ENCODE data around the gene SH3BP4. TPM values are rescaled to one million over a fixed set of nuclear protein-coding genes. Genes with fewer than 3 reads are reported as not detected.

Gene SH3BP4
- total and polyA plus RNA-seq, 2 experiments from 2014 or later = 59.3 to 100 TPM

- Histone ChIP-seq H3K36me3 (ENCODE audit: low read depth) (peaks cover 32% of the 10 kb centered on the region; the same call in 1 of the 2 replicates), H2AFZ (no peak overlapping the region), H3K9me2 (ENCODE audit: insufficient read depth) (no peaks in the 10 kb centered on the region), H3K4me3 (no peak overlapping the region), H3K27ac (no peak overlapping the region; the same call in 1 of the 2 replicates), H4K20me1 (ENCODE audit: insufficient read depth) (no peaks in the 10 kb centered on the region), H3K4me1 (ENCODE audit: insufficient read depth) (peaks cover 34% of the 10 kb centered on the region), H3F3A (ENCODE audit: insufficient read depth) (peaks cover 29% of the 10 kb centered on the region), H3K9me3 (ENCODE audit: low read depth) (no peaks in the 10 kb centered on the region), H3K4me2 (ENCODE audit: unreplicated experiment) (no peak overlapping the region), H3K79me2 (ENCODE audit: insufficient read depth) (peaks cover 97% of the 10 kb centered on the region), H3K9ac (no peak overlapping the region), H3K27me3 (replicated peaks; ENCODE audit: insufficient read depth) (no peaks in the 10 kb centered on the region)
- peak; percentile 29 for DNase-seq
- TF ChIP-seq EZH2phosphoT487 (IDR thresholded peaks at IDR 0.05; ENCODE audit: insufficient read depth, low read depth) = no peak
- TF ChIP-seq EZH2 (IDR thresholded peaks at IDR 0.05; ENCODE audit: insufficient read depth, poor library complexity, severe bottlenecking) = no peak
- WGBS, 2 experiments (ENCODE audit: low coverage in 1 of 2, low lambda C conversion rate in 2 of 2, missing lambda C conversion rate in 2 of 2) = 48% methylated on average over 7 of the region's 7 CpGs
- in situ Hi-C loops (cut with MboI) = no loop called here
These were observed 96.7 kb downstream of the SH3BP4 start for GRCh38 chr2:235048549-235048948.

DNA sequence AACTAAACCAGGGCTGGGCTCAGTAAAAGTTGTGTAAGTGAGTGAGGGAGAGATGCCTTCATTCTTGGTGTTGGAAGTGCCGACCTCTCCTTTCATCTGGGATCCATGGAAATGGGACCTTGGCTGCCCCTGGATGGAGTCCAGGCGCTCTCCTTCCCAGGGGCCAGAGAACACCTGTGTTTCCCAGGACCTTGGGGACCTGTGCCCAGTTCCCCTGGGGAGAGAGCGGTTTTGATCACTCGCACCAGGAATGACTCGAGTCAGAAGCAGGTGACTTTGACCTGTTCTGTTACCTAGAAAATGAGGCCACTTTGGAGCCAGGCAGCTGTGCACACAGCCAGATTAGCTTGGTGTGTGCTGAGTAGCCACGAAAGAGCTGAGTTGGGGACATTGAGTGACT lies 97.3 kb downstream of the SH3BP4 start:
- H4K20me1 ChIP-seq (ENCODE audit: insufficient read depth) = no peaks in the 10 kb centered on the region
- H3K9ac ChIP-seq = no peak overlapping the region
- H3K36me3 ChIP-seq (ENCODE audit: low read depth) = peaks cover 38% of the 10 kb centered on the region

DNA sequence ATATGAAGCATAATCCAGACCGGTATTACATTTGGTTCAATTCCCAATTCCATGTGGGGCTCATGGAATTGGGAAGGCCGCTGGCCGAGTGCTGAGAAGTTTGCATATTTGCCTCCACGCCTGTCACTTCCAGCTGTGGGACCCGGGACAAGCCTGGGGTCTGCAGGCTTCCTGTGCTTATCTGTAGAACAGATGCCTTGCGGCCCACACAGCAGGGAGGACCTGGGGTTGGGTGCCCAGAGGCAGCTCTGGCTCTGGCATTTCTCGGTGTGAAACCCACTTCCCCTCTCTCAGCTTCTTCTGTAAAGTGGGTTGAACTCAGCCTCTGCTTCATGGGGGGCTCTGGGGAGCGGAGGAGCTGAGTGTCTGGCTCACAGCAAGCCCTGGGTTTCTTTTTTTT lies 97.9 kb downstream of the SH3BP4 start:
- no peak overlapping the region; the same call in 1 of the 2 replicates for H3K27ac ChIP-seq
- H3K4me2 ChIP-seq (ENCODE audit: unreplicated experiment) = no peak overlapping the region
- no peak overlapping the region for H3K9ac ChIP-seq
- H2AFZ ChIP-seq = no peak overlapping the region
- H4K20me1 ChIP-seq (ENCODE audit: insufficient read depth) = no peaks in the 10 kb centered on the region
- no peak for DNase-seq
- H3K27me3 ChIP-seq (replicated peaks; ENCODE audit: insufficient read depth) = no peaks in the 10 kb centered on the region
- no peaks in the 10 kb centered on the region for H3K9me3 ChIP-seq (ENCODE audit: low read depth)
- H3K36me3 ChIP-seq (ENCODE audit: low read depth) = peaks cover 44% of the 10 kb centered on the region
- TF ChIP-seq EZH2phosphoT487 (IDR thresholded peaks at IDR 0.05; ENCODE audit: insufficient read depth, low read depth) (no peak), EZH2 (IDR thresholded peaks at IDR 0.05; ENCODE audit: insufficient read depth, poor library complexity, severe bottlenecking) (no peak)
- peaks cover 37% of the 10 kb centered on the region for H3F3A ChIP-seq (ENCODE audit: insufficient read depth)
- H3K4me3 ChIP-seq = no peak overlapping the region
- in situ Hi-C loops (cut with MboI) = no loop called here
- H3K79me2 ChIP-seq (ENCODE audit: insufficient read depth) = peaks cover 95% of the 10 kb centered on the region
- peaks cover 34% of the 10 kb centered on the region for H3K4me1 ChIP-seq (ENCODE audit: insufficient read depth)
- WGBS, 2 experiments (ENCODE audit: low coverage in 1 of 2, low lambda C conversion rate in 2 of 2, missing lambda C conversion rate in 2 of 2) = 80 to 84% methylated on average over 8 of the region's 8 CpGs
- no peaks in the 10 kb centered on the region for H3K9me2 ChIP-seq (ENCODE audit: insufficient read depth)

More for the DNA sequence above, 97.3 kb downstream of the SH3BP4 start:
- 74 to 82% methylated on average over 6 of the region's 6 CpGs for WGBS, 2 experiments (ENCODE audit: low coverage in 1 of 2, low lambda C conversion rate in 2 of 2, missing lambda C conversion rate in 2 of 2)
- no peak overlapping the region for H3K4me2 ChIP-seq (ENCODE audit: unreplicated experiment)
- H3K27me3 ChIP-seq (replicated peaks; ENCODE audit: insufficient read depth) = no peaks in the 10 kb centered on the region
- peak; percentile 39 for DNase-seq
- peaks cover 30% of the 10 kb centered on the region for H3F3A ChIP-seq (ENCODE audit: insufficient read depth)
- in situ Hi-C loops (cut with MboI) = no loop called here
- H3K79me2 ChIP-seq (ENCODE audit: insufficient read depth) = peaks cover 95% of the 10 kb centered on the region
- TF ChIP-seq EZH2phosphoT487 (IDR thresholded peaks at IDR 0.05; ENCODE audit: insufficient read depth, low read depth) (no peak), EZH2 (IDR thresholded peaks at IDR 0.05; ENCODE audit: insufficient read depth, poor library complexity, severe bottlenecking) (no peak)
- no peak overlapping the region; the same call in 1 of the 2 replicates for H3K27ac ChIP-seq
- no peaks in the 10 kb centered on the region for H3K9me3 ChIP-seq (ENCODE audit: low read depth)
- H3K4me3 ChIP-seq = no peak overlapping the region
- no peak overlapping the region for H2AFZ ChIP-seq
- peaks cover 34% of the 10 kb centered on the region for H3K4me1 ChIP-seq (ENCODE audit: insufficient read depth)
- H3K9me2 ChIP-seq (ENCODE audit: insufficient read depth) = no peaks in the 10 kb centered on the region

GRCh38 chr2:235050980-235051351 lies 99.1 kb downstream of the SH3BP4 start:
- 1 to 2% methylated on average over 7 of the region's 7 CpGs for WGBS, 2 experiments (ENCODE audit: low coverage in 1 of 2, low lambda C conversion rate in 2 of 2, missing lambda C conversion rate in 2 of 2)
- Histone ChIP-seq H3K4me3 (no peak overlapping the region), H3F3A (ENCODE audit: insufficient read depth) (peaks cover 49% of the 10 kb centered on the region), H3K9ac (peak overlapping the region; percentile 66), H4K20me1 (ENCODE audit: insufficient read depth) (no peaks in the 10 kb centered on the region), H3K27ac (peak overlapping the region; percentile 81), H3K9me2 (ENCODE audit: insufficient read depth) (no peaks in the 10 kb centered on the region), H3K27me3 (replicated peaks; ENCODE audit: insufficient read depth) (no peaks in the 10 kb centered on the region), H3K36me3 (ENCODE audit: low read depth) (peaks cover 54% of the 10 kb centered on the region), H3K79me2 (ENCODE audit: insufficient read depth) (peaks cover 94% of the 10 kb centered on the region), H2AFZ (no peak overlapping the region), H3K9me3 (ENCODE audit: low read depth) (no peaks in the 10 kb centered on the region), H3K4me2 (ENCODE audit: unreplicated experiment) (peak overlapping the region; percentile 48), H3K4me1 (ENCODE audit: insufficient read depth) (peaks cover 34% of the 10 kb centered on the region)
- in situ Hi-C loops (cut with MboI) = no loop called here
- TF ChIP-seq EZH2phosphoT487 (IDR thresholded peaks at IDR 0.05; ENCODE audit: insufficient read depth, low read depth) (no peak), EZH2 (IDR thresholded peaks at IDR 0.05; ENCODE audit: insufficient read depth, poor library complexity, severe bottlenecking) (no peak)
- DNase-seq = peak; percentile 98

All from GM23248 (cell line).